H1 (cell line): Measurements from ENCODE around the gene PCCA.

Experiments
- CHD2 ChIP-seq: IDR thresholded peaks from 2 replicates; pipeline ENCODE4 v1.6.1; 2012; ENCODE audit warnings: low read length, improper control_type of control experiment
- CTBP2 ChIP-seq: IDR thresholded peaks from 2 replicates; pipeline ENCODE4 v1.7.0; 2011; ENCODE audit warnings: borderline replicate concordance, mild to moderate bottlenecking, moderate library complexity, mixed read lengths, low read length; ENCODE audit not compliant: insufficient read depth, insufficient read length
- EGR1 ChIP-seq: IDR thresholded peaks from 2 replicates; pipeline ENCODE4 v1.6.1; 2011; ENCODE audit warnings: low read depth, low read length, borderline replicate concordance
- EZH2 ChIP-seq: fragments of 200-600 bp; sonication (generic); IDR thresholded peaks from 2 replicates; pipeline ENCODE4 v1.7.1; 2012; ENCODE audit warnings: low read depth, mild to moderate bottlenecking, moderate library complexity, low read length, inconsistent platforms; ENCODE audit not compliant: severe bottlenecking
- JUND ChIP-seq: IDR thresholded peaks from 2 replicates; pipeline ENCODE4 v1.6.1; 2011; ENCODE audit warnings: mild to moderate bottlenecking, improper control_type of control experiment, low read length
- PHF8 ChIP-seq: fragments of 200-600 bp; sonication (generic); conservative IDR thresholded peaks from 2 replicates; pipeline ENCODE4 v1.7.1; 2012; ENCODE audit warnings: low read depth, mild to moderate bottlenecking, inconsistent platforms, low read length, moderate library complexity
- POLR2A ChIP-seq, 2 experiments: IDR thresholded peaks; 1 replicate in 1 of 2; 2 replicates in 1 of 2; pipeline ENCODE4 v1.6.1; 2011; ENCODE audit warnings: low read depth in 2 of 2, low read length in 2 of 2, mild to moderate bottlenecking in 2 of 2; ENCODE audit errors: control extremely low read depth in 1 of 2
- SIN3A ChIP-seq, 2 experiments: IDR thresholded peaks in 1 of 2; conservative IDR thresholded peaks in 1 of 2; 2 replicates each; pipeline ENCODE4 v1.6.1; 2011 to 2012; ENCODE audit warnings: low read length in 2 of 2, improper control_type of control experiment in 1 of 2, low read depth in 1 of 2, mild to moderate bottlenecking in 1 of 2
- SIRT6 ChIP-seq: IDR thresholded peaks from one replicate; pipeline ENCODE4 v1.7.1; 2012; ENCODE audit warnings: low read length, inconsistent platforms
- SP4 ChIP-seq: IDR thresholded peaks from 2 replicates; pipeline ENCODE4 v1.6.1; 2012; ENCODE audit warnings: low read length, inconsistent platforms
- TAF1 ChIP-seq: IDR thresholded peaks from 2 replicates; pipeline ENCODE4 v1.6.1; 2011; ENCODE audit warnings: mild to moderate bottlenecking, low read depth, low read length
- TCF12 ChIP-seq: IDR thresholded peaks from 2 replicates; pipeline ENCODE4 v1.6.1; 2011; ENCODE audit warnings: low read depth, mild to moderate bottlenecking, low read length
- ZNF274 ChIP-seq: IDR thresholded peaks from 2 replicates; pipeline ENCODE4 v1.7.0; 2012; ENCODE audit warnings: low read length, borderline replicate concordance; ENCODE audit errors: extremely low read depth
- TF ChIP-seq, protein P1 (sequence below), 3 experiments: IDR thresholded peaks; 1 replicate in 2 of 3; 2 replicates in 1 of 3; pipeline versions ENCODE4 v1.5.1 to v1.6.1; 2011; ENCODE audit warnings: low read length in 3 of 3, mild to moderate bottlenecking in 3 of 3, inconsistent platforms in 2 of 3, low read depth in 1 of 3, moderate library complexity in 1 of 3; ENCODE audit not compliant: insufficient read depth in 1 of 3; ENCODE audit errors: control extremely low read depth in 1 of 3

DNA sequence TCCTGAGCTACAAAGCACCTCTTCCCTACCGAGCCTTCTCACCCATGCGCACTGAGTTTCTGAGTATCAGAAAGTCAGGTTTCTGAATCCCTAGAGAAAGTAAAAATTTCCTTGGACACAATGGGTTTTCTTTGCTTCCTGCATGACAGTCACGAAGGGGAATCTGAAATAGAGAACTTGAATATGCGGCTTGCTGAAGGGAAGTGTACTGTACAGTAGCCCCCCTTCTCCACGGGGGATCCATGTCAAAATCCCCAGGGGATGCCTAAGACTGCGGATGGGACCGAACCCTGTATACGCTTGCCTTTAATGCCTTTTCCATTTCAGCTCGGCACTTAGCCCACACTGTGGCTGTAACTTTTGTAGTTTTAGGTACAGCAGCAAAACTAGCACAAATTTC is 391.8 kb downstream of the PCCA start:
- TF ChIP-seq SIRT6 (no peak), ZNF274 (no peak), POLR2A (IDR thresholded peaks at IDR 0.05; ENCODE audit: control extremely low read depth in 1 of 2, low read depth in 2 of 2, low read length in 2 of 2) (no peak), TCF12 (no peak), SIN3A (conservative IDR thresholded peaks at IDR 0.05 in 1 of 2, IDR thresholded peaks at IDR 0.05 in 1 of 2; ENCODE audit: low read depth in 1 of 2, low read length in 2 of 2) (no peak), EZH2 (no peak), CTBP2 (no peak), CHD2 (no peak), SP4 (no peak), EGR1 (no peak), TAF1 (no peak), PHF8 (no peak), JUND (no peak)
- TF ChIP-seq, protein P1, sequence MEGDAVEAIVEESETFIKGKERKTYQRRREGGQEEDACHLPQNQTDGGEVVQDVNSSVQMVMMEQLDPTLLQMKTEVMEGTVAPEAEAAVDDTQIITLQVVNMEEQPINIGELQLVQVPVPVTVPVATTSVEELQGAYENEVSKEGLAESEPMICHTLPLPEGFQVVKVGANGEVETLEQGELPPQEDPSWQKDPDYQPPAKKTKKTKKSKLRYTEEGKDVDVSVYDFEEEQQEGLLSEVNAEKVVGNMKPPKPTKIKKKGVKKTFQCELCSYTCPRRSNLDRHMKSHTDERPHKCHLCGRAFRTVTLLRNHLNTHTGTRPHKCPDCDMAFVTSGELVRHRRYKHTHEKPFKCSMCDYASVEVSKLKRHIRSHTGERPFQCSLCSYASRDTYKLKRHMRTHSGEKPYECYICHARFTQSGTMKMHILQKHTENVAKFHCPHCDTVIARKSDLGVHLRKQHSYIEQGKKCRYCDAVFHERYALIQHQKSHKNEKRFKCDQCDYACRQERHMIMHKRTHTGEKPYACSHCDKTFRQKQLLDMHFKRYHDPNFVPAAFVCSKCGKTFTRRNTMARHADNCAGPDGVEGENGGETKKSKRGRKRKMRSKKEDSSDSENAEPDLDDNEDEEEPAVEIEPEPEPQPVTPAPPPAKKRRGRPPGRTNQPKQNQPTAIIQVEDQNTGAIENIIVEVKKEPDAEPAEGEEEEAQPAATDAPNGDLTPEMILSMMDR (IDR thresholded peaks at IDR 0.05; ENCODE audit: control extremely low read depth in 1 of 3, insufficient read depth in 1 of 3, low read depth in 1 of 3, low read length in 3 of 3), result no peak
